GM21360 (cell line): ENCODE data around the gene CD151.

Experiments
- ATAC-seq: cut with Tn5 transposase; IDR thresholded peaks from one replicate; pipeline ENCODE4 v1.9.1; 2021; ENCODE audit warnings: mild to moderate bottlenecking, moderate library complexity; ENCODE audit not compliant: unreplicated experiment

CD151 gene

GRCh38 chr11:796565-797295, 36.0 kb upstream of the CD151 start:
- ATAC-seq: no peak

GRCh38 chr11:797296-798092, 35.3 kb upstream of the CD151 start:
- no peak for ATAC-seq

GRCh38 chr11:798093-798713, 34.5 kb upstream of the CD151 start, which contains the start of gene SLC25A22:
TSS of gene SLC25A22 (minus strand) at chr11:798281. CDS start at chr11:795006, 3,275 bp downstream.
- ATAC-seq: no peak

GRCh38 chr11:799641-800316, 33.0 kb upstream of the CD151 start:
- ATAC-seq: no peak

GRCh38 chr11:800473-800872, 32.3 kb upstream of the CD151 start:
- no peak for ATAC-seq

- ATAC-seq: no peak
These were observed 31.5 kb upstream of the CD151 start for GRCh38 chr11:801097-801780.

GRCh38 chr11:802018-802617, 30.6 kb upstream of the CD151 start:
- ATAC-seq: no peak

- ATAC-seq: no peak
These were observed 29.9 kb upstream of the CD151 start for GRCh38 chr11:802693-803466.

- no peak for ATAC-seq
These were observed 29.3 kb upstream of the CD151 start for GRCh38 chr11:803467-803742.

- no peak for ATAC-seq
These were observed 28.8 kb upstream of the CD151 start for GRCh38 chr11:803770-804598.

GRCh38 chr11:804599-804964, 28.2 kb upstream of the CD151 start:
- ATAC-seq: no peak

GRCh38 chr11:808427-809286, 24.1 kb upstream of the CD151 start:
- ATAC-seq: no peak

- ATAC-seq: peak; percentile 68
These were observed 23.3 kb upstream of the CD151 start, which contains the start of gene RPLP2 for GRCh38 chr11:809287-810039. TSS of gene RPLP2 (plus strand) at chr11:809967. CDS start at chr11:810235, 268 bp downstream.

- ATAC-seq: no peak
These were observed 22.6 kb upstream of the CD151 start for GRCh38 chr11:810040-810567.

GRCh38 chr11:811446-812245, 21.1 kb upstream of the CD151 start:
- ATAC-seq: no peak

GRCh38 chr11:812390-812789, 20.4 kb upstream of the CD151 start:
- no peak for ATAC-seq
